Sigmoid colon (tissue), 4 donors: ENCODE data around the gene GBF1.

Experiments used
- CTCF ChIP-seq, 4 experiments: fragments of 450-650 bp in 3 of 4; fragments of 200-600 bp in 1 of 4; IDR thresholded peaks; one replicate each; pipeline ENCODE4 v1.5.1; 2016 to 2019; ENCODE audit warnings: antibody characterized with exemption in 4 of 4, mild to moderate bottlenecking in 3 of 4, moderate library complexity in 2 of 4
- EP300 ChIP-seq, 4 donors: sonication (generic); formaldehyde crosslinking; IDR thresholded peaks; one replicate each; pipeline ENCODE4 v1.6.1; 2017; ENCODE audit warnings: antibody characterized with exemption in 4 of 4

DNA sequence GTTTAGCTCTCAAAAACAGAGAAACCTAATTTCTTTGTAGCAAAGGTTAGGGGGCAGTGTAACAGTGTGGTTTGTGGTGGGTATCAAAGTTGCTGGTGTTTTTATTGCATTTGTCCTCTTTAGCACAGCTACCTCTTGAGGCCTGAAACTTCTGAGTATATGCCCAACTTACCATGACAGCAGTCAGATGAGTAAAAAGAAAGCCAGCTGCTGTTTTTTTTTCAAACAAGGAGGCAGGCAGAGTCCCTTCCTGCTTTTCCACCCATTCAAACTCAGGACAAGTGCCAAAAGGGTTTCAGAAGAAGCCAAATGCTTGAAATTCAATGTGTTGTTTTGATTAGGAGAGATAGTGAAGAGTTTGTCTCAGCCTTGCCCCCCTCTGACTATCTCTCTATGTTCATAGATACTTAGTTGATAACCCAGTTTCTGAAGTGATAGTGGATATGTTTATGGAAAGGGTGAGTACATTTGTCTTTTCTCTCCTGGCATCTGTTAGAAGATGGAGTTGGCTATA lies 23.1 kb downstream of the GBF1 start:
- TF ChIP-seq EP300 (IDR thresholded peaks at IDR 0.05) (no peak), CTCF (IDR thresholded peaks at IDR 0.05) (no peak)
